ENCODE measurements around the gene PROK1. TPM values are rescaled to one million over a fixed set of nuclear protein-coding genes. Genes with fewer than 3 reads are reported as not detected.
"Not testable (repeated sequence)": the region's sequence is repeated elsewhere in the genome, so short reads cannot be mapped to it uniquely, and the experiment has no call there.

Gene PROK1
- total RNA-seq, 1 donor from 2014 or later, result 0.69 TPM

- no peaks in the 10 kb centered on the region for H3K9me3 Mint-ChIP-seq
- no peak for TF ChIP-seq CTCF (IDR thresholded peaks at IDR 0.05; ENCODE audit: unreplicated experiment)
- no peak overlapping the region for H3K27ac Mint-ChIP-seq
- H3K27me3 Mint-ChIP-seq (ENCODE audit: low read depth), result no peaks in the 10 kb centered on the region
- peak overlapping the region; percentile 17 for H3K4me3 Mint-ChIP-seq
- H3K4me1 Mint-ChIP-seq, result peaks cover 40% of the 10 kb centered on the region
- H3K36me3 Mint-ChIP-seq, result no peaks in the 10 kb centered on the region
- DNase-seq (ENCODE audit: low spot score in 2 of 2, unreplicated experiment in 2 of 2), result no peak
Observed at GRCh38 chr1:110409316-110409715, 41.6 kb upstream of the PROK1 start.

GRCh38 chr1:110411173-110411735, 39.7 kb upstream of the PROK1 start:
- Mint-ChIP-seq H3K9me3 (no peaks in the 10 kb centered on the region), H3K27me3 (ENCODE audit: low read depth) (no peaks in the 10 kb centered on the region), H3K4me1 (peaks cover 48% of the 10 kb centered on the region), H3K36me3 (no peaks in the 10 kb centered on the region), H3K27ac (peak overlapping the region; percentile 53), H3K4me3 (no peak overlapping the region)
- no peak for TF ChIP-seq CTCF (IDR thresholded peaks at IDR 0.05; ENCODE audit: unreplicated experiment)
- DNase-seq (ENCODE audit: low spot score in 2 of 2, unreplicated experiment in 2 of 2), result no peak

GRCh38 chr1:110412576-110412975, 38.4 kb upstream of the PROK1 start:
- Mint-ChIP-seq H3K4me1 (peaks cover 37% of the 10 kb centered on the region), H3K9me3 (no peaks in the 10 kb centered on the region), H3K4me3 (no peak overlapping the region), H3K27me3 (ENCODE audit: low read depth) (no peaks in the 10 kb centered on the region), H3K27ac (peak overlapping the region; percentile 71), H3K36me3 (no peaks in the 10 kb centered on the region)
- peak; percentile 56 to 80 for DNase-seq (ENCODE audit: low spot score in 2 of 2, unreplicated experiment in 2 of 2)
- peak; percentile 61 for TF ChIP-seq CTCF (IDR thresholded peaks at IDR 0.05; ENCODE audit: unreplicated experiment)

- not testable (repeated sequence) for H3K4me3 Mint-ChIP-seq; DNase-seq (ENCODE audit: low spot score in 2 of 2, unreplicated experiment in 2 of 2); H3K27me3 Mint-ChIP-seq (ENCODE audit: low read depth); H3K36me3 Mint-ChIP-seq; H3K9me3 Mint-ChIP-seq
- H3K4me1 Mint-ChIP-seq, result peaks cover 33% of the 10 kb centered on the region
- H3K27ac Mint-ChIP-seq, result peak overlapping the region; percentile 71
Observed at GRCh38 chr1:110413045-110413444, 37.9 kb upstream of the PROK1 start.

- no peak for DNase-seq (ENCODE audit: low spot score in 2 of 2, unreplicated experiment in 2 of 2)
- peaks cover 12% of the 10 kb centered on the region for H3K9me3 Mint-ChIP-seq
- H3K4me3 Mint-ChIP-seq, result no peak overlapping the region
- H3K27me3 Mint-ChIP-seq (ENCODE audit: low read depth), result peaks cover under 1% of the 10 kb centered on the region
- no peak overlapping the region for H3K27ac Mint-ChIP-seq
- H3K36me3 Mint-ChIP-seq, result peaks cover 2% of the 10 kb centered on the region
- no peak for TF ChIP-seq CTCF (IDR thresholded peaks at IDR 0.05; ENCODE audit: unreplicated experiment)
- peaks cover 27% of the 10 kb centered on the region for H3K4me1 Mint-ChIP-seq
Observed at GRCh38 chr1:110418729-110419128, 32.2 kb upstream of the PROK1 start.

- Mint-ChIP-seq H3K36me3 (peaks cover 2% of the 10 kb centered on the region), H3K4me1 (peaks cover 14% of the 10 kb centered on the region), H3K27ac (no peak overlapping the region), H3K9me3 (peaks cover 12% of the 10 kb centered on the region), H3K4me3 (no peak overlapping the region), H3K27me3 (ENCODE audit: low read depth) (peaks cover 2% of the 10 kb centered on the region)
- no peak for TF ChIP-seq CTCF (IDR thresholded peaks at IDR 0.05; ENCODE audit: unreplicated experiment)
- no peak for DNase-seq (ENCODE audit: low spot score in 2 of 2, unreplicated experiment in 2 of 2)
Observed at GRCh38 chr1:110420023-110420662, 30.8 kb upstream of the PROK1 start.

Measured in mesothelial cell of epicardium (in vitro differentiated cells).